Small intestine (tissue), 7 donors: ENCODE measurements around the gene OR4M1. TPM values are rescaled to one million over a fixed set of nuclear protein-coding genes. Genes with fewer than 3 reads are reported as not detected.
"Not testable (repeated sequence)": the region's sequence is repeated elsewhere in the genome, so short reads cannot be mapped to it uniquely, and the experiment has no call there.

Experiments
- DNase-seq, 2 donors: peaks; one replicate each; pipeline versions ENCODE4 v3.0.0 to v3.0.0-alpha.2; 2013
- FAIRE-seq: peaks from 2 replicates; lab custom pipeline; 2012; peaks lifted over from hg19 to GRCh38; lab: Jason Lieb, UNC
- H3K27ac ChIP-seq, 3 donors: one replicate each; pipeline ENCODE4 v1.5.1; 2013; ENCODE audit warnings: low read length in 2 of 3, mild to moderate bottlenecking in 2 of 3, control low read depth in 1 of 3, inconsistent platforms in 1 of 3, low read depth in 1 of 3, moderate library complexity in 1 of 3
- H3K27me3 ChIP-seq, 3 donors: one replicate each; pipeline ENCODE4 v1.6.1; 2013; ENCODE audit warnings: low read length in 3 of 3, inconsistent platforms in 1 of 3; ENCODE audit not compliant: control insufficient read depth in 3 of 3, insufficient read depth in 3 of 3
- H3K36me3 ChIP-seq, 3 donors: one replicate each; pipeline ENCODE4 v1.6.1; 2013; ENCODE audit warnings: low read length in 3 of 3, inconsistent platforms in 1 of 3, low read depth in 1 of 3, mild to moderate bottlenecking in 1 of 3, moderate library complexity in 1 of 3; ENCODE audit not compliant: control insufficient read depth in 3 of 3, insufficient read depth in 2 of 3
- H3K4me1 ChIP-seq, 3 donors: one replicate each; pipeline ENCODE4 v1.6.1; 2013; ENCODE audit warnings: low read length in 2 of 3, inconsistent platforms in 1 of 3, low read depth in 1 of 3, mild to moderate bottlenecking in 1 of 3, moderate library complexity in 1 of 3; ENCODE audit not compliant: control insufficient read depth in 3 of 3, insufficient read depth in 2 of 3
- H3K4me3 ChIP-seq, 3 donors: one replicate each; pipeline ENCODE4 v1.5.1; 2013; ENCODE audit warnings: low read length in 3 of 3, control low read depth in 1 of 3, inconsistent platforms in 1 of 3, low read depth in 1 of 3, mild to moderate bottlenecking in 1 of 3, moderate library complexity in 1 of 3
- H3K9me3 ChIP-seq, 2 donors: one replicate each; pipeline ENCODE4 v1.6.1; 2013; ENCODE audit warnings: low read depth in 1 of 2, low read length in 1 of 2; ENCODE audit not compliant: control insufficient read depth in 2 of 2, insufficient read depth in 1 of 2
- WGBS, 3 donors: extraction: QIAGEN DNeasy Blood & Tissue Kit; methylation state at CpG; one replicate each; pipeline ENCODE4 v1.1.7; 2013; 5-methylcytosine and 5-hydroxymethylcytosine counted together
- polyA plus RNA-seq, 4 donors: library from polyadenylated mRNA; stranded (reverse) in 3 of 4; unstranded in 1 of 4; fragments of 200-250 nt in 3 of 4; fragments of 120-200 nt in 1 of 4; gene quantifications; one replicate each; pipeline versions ENCODE4 v1.2.1 to v1.2.3, GENCODE V29; 2013
- donor health status: healthy with polysubstance abuse.
- donor health status: control.
- donor health status: control.
- donor health status: Bipolar disorder and iron deficiency.
- donor health status: healthy.

Gene OR4M1
- polyA plus RNA-seq, 4 donors: not detected

GRCh38 chr14:19827626-19828244 is 54.4 kb downstream of the OR4M1 start:
- not testable (repeated sequence) for FAIRE-seq, DNase-seq, H3K9me3 ChIP-seq, H3K36me3 ChIP-seq, H3K27ac ChIP-seq, H3K27me3 ChIP-seq, H3K4me3 ChIP-seq, H3K4me1 ChIP-seq
- 59 to 71% (median 69%) methylated on average over 12 of the region's 12 CpGs for WGBS, 3 donors

- no peak overlapping the region for H3K4me3 ChIP-seq
- H3K27me3 ChIP-seq: no peaks in the 10 kb centered on the region
- WGBS, 3 donors: 69 to 87% (median 86%) methylated on average over 2 of the region's 2 CpGs
- no peak for DNase-seq
- no peak for FAIRE-seq
- no peaks in the 10 kb centered on the region for H3K36me3 ChIP-seq
- no peak overlapping the region for H3K27ac ChIP-seq
- no peaks in the 10 kb centered on the region for H3K4me1 ChIP-seq
- H3K9me3 ChIP-seq: peaks cover 0 to 5% of the 10 kb centered on the region in 2 donors
These were observed 55.0 kb downstream of the OR4M1 start for GRCh38 chr14:19828314-19828713.

Other genes with a start within 250 kb of the OR4M1 start
- gene OR11H2, start 59.6 kb upstream of the OR4M1 start, polyA plus RNA-seq: not detected
- not detected for gene OR4Q3, start 29.9 kb upstream of the OR4M1 start, polyA plus RNA-seq
- gene OR4N2, start 30.3 kb downstream of the OR4M1 start, polyA plus RNA-seq: not detected
- gene OR4K2, start 101.6 kb downstream of the OR4M1 start, polyA plus RNA-seq: not detected
- not detected for gene OR4K5, start 147.1 kb downstream of the OR4M1 start, polyA plus RNA-seq
- gene OR4K1, start 157.4 kb downstream of the OR4M1 start, polyA plus RNA-seq: not detected
- gene OR4K15, start 202.1 kb downstream of the OR4M1 start, polyA plus RNA-seq: not detected
- not detected for gene OR4Q2, start 228.7 kb downstream of the OR4M1 start, polyA plus RNA-seq
- not detected for gene OR4K14, start 245.8 kb downstream of the OR4M1 start, polyA plus RNA-seq